NCI-H2196 (cell line): ENCODE data around the gene SLC25A26.
A peak's percentile ranks its signal among the peaks of the same experiment; 100 is the strongest.

Experiments used
- DNase-seq: peaks from one replicate; lab custom pipeline; 2025; ENCODE audit not compliant: unreplicated experiment; lab: John Stamatoyannopoulos, UW

Gene SLC25A26

GRCh38 chr3:66394019-66394752, 173.4 kb downstream of the SLC25A26 start:
- no peak for DNase-seq

GRCh38 chr3:66394753-66395249, 174.0 kb downstream of the SLC25A26 start:
- no peak for DNase-seq

GRCh38 chr3:66395635-66396034, 174.8 kb downstream of the SLC25A26 start:
- no peak for DNase-seq

GRCh38 chr3:66396161-66396760, 175.5 kb downstream of the SLC25A26 start:
- DNase-seq, result no peak

GRCh38 chr3:66396888-66397287, 176.1 kb downstream of the SLC25A26 start:
- no peak for DNase-seq

- no peak for DNase-seq
Observed at GRCh38 chr3:66397745-66398144, 176.9 kb downstream of the SLC25A26 start.

GRCh38 chr3:66398228-66399025, 177.6 kb downstream of the SLC25A26 start:
- DNase-seq, result peak; percentile 28

GRCh38 chr3:66399529-66400232, 178.9 kb downstream of the SLC25A26 start:
- DNase-seq, result no peak

GRCh38 chr3:66400411-66401156, 179.8 kb downstream of the SLC25A26 start:
- no peak for DNase-seq

- no peak for DNase-seq
Observed at GRCh38 chr3:66401157-66401550, 180.4 kb downstream of the SLC25A26 start.

GRCh38 chr3:66401675-66402491, 181.1 kb downstream of the SLC25A26 start:
- no peak for DNase-seq

- DNase-seq, result no peak
Observed at GRCh38 chr3:66402596-66403290, 181.9 kb downstream of the SLC25A26 start.

GRCh38 chr3:66403323-66403990, 182.7 kb downstream of the SLC25A26 start:
- DNase-seq, result no peak

- DNase-seq, result no peak
Observed at GRCh38 chr3:66404197-66404596, 183.4 kb downstream of the SLC25A26 start.

GRCh38 chr3:66404903-66405700, 184.3 kb downstream of the SLC25A26 start:
- DNase-seq, result no peak

GRCh38 chr3:66405701-66406091, 184.9 kb downstream of the SLC25A26 start:
- DNase-seq, result no peak

GRCh38 chr3:66406163-66406562, 185.4 kb downstream of the SLC25A26 start:
- DNase-seq, result no peak
